ENCODE data around the gene YBX1.
"Not testable (repeated sequence)": the region's sequence is repeated elsewhere in the genome, so short reads cannot be mapped to it uniquely, and the experiment has no call there.

The YBX1 gene

GRCh38 chr1:42751511-42752070, 69.4 kb downstream of the YBX1 start:
- not testable (repeated sequence) for DNase-seq

GRCh38 chr1:42752284-42752683, 70.1 kb downstream of the YBX1 start:
- DNase-seq, result no peak

- DNase-seq, result no peak
These were observed 70.9 kb downstream of the YBX1 start for GRCh38 chr1:42753070-42753469.

Data from KG1 (cell line).